GM23338 (cell line): ENCODE measurements around the gene ACHE. TPM values are rescaled to one million over a fixed set of nuclear protein-coding genes. Genes with fewer than 3 reads are reported as not detected.

Experiments used
- ATAC-seq: fragments of 200-7000 bp; cut with Tn5 transposase; 3 replicates; pipeline ENCODE4 v1.9.1; 2020
- DNase-seq: peaks from one replicate; pipeline ENCODE4 v3.0.0-alpha.2; 2015; ENCODE audit warnings: low spot score
- H2AFZ ChIP-seq: fragments of 200-600 bp; sonication (generic); 2 replicates; pipeline ENCODE4 v1.8.0; 2016; ENCODE audit warnings: antibody characterized with exemption, mild to moderate bottlenecking, moderate library complexity
- H3F3A ChIP-seq: fragments of 200-600 bp; sonication (generic); replicated peaks from 2 replicates; pipeline ENCODE4 v1.8.0; 2017; ENCODE audit warnings: antibody characterized with exemption, mixed run types, low read depth
- H3K27ac ChIP-seq: fragments of 200-600 bp; sonication (generic); 2 replicates; pipeline ENCODE4 v1.6.1; 2016; ENCODE audit warnings: low read depth
- H3K27me3 ChIP-seq: fragments of 200-600 bp; sonication (generic); 2 replicates; pipeline ENCODE4 v1.8.0; 2016; ENCODE audit warnings: mild to moderate bottlenecking, mixed run types, moderate library complexity; ENCODE audit not compliant: insufficient read depth
- H3K36me3 ChIP-seq: fragments of 200-600 bp; sonication (generic); 2 replicates; pipeline ENCODE4 v1.8.0; 2016; ENCODE audit warnings: mild to moderate bottlenecking; ENCODE audit not compliant: insufficient read depth
- H3K4me1 ChIP-seq: fragments of 200-600 bp; sonication (generic); 2 replicates; pipeline ENCODE4 v1.8.0; 2016; ENCODE audit warnings: mild to moderate bottlenecking, moderate library complexity; ENCODE audit not compliant: insufficient read depth
- H3K4me2 ChIP-seq: fragments of 200-600 bp; sonication (generic); 2 replicates; pipeline ENCODE4 v1.7.1; 2017; ENCODE audit warnings: mixed run types
- H3K4me3 ChIP-seq: fragments of 200-600 bp; sonication (generic); 2 replicates; pipeline ENCODE4 v1.6.1; 2016; ENCODE audit warnings: mixed run types
- H3K79me2 ChIP-seq: fragments of 200-600 bp; sonication (generic); replicated peaks from 2 replicates; pipeline ENCODE4 v1.8.0; 2017; ENCODE audit warnings: mild to moderate bottlenecking; ENCODE audit not compliant: insufficient read depth
- H3K9me2 ChIP-seq: fragments of 200-600 bp; sonication (generic); 2 replicates; pipeline ENCODE4 v1.8.0; 2017; ENCODE audit not compliant: insufficient read depth
- H4K20me1 ChIP-seq: fragments of 200-600 bp; sonication (generic); replicated peaks from 2 replicates; pipeline ENCODE4 v1.8.0; 2017; ENCODE audit warnings: mild to moderate bottlenecking; ENCODE audit not compliant: insufficient read depth
- H3K27ac Mint-ChIP-seq: 2 replicates; pipeline ENCODE4 v1.8.0; 2020; ENCODE audit warnings: inconsistent platforms, mild to moderate bottlenecking, moderate library complexity, mixed read lengths
- H3K27me3 Mint-ChIP-seq: 3 replicates; pipeline ENCODE4 v1.8.0; 2022; ENCODE audit warnings: low read depth, mild to moderate bottlenecking, moderate library complexity, mixed read lengths, inconsistent platforms; ENCODE audit not compliant: insufficient read depth, poor library complexity
- H3K36me3 Mint-ChIP-seq: 3 replicates; pipeline ENCODE4 v1.8.0; 2021; ENCODE audit warnings: low read depth, mild to moderate bottlenecking, inconsistent platforms, moderate library complexity, mixed read lengths
- H3K4me1 Mint-ChIP-seq: 3 replicates; pipeline ENCODE4 v1.8.0; 2020; ENCODE audit warnings: mild to moderate bottlenecking, inconsistent platforms, mixed read lengths
- H3K4me3 Mint-ChIP-seq: 3 replicates; pipeline ENCODE4 v1.8.0; 2021; ENCODE audit warnings: moderate library complexity, mild to moderate bottlenecking, inconsistent platforms, mixed read lengths
- H3K9me3 Mint-ChIP-seq: 3 replicates; pipeline ENCODE4 v1.8.0; 2020; ENCODE audit warnings: moderate library complexity, mild to moderate bottlenecking, inconsistent platforms, mixed read lengths
- EZH2 ChIP-seq: fragments of 200-600 bp; sonication (generic); IDR thresholded peaks from one replicate; pipeline ENCODE4 v1.8.0; 2017; ENCODE audit warnings: antibody characterized with exemption, mild to moderate bottlenecking, low read depth; ENCODE audit not compliant: unreplicated experiment
- JUNB ChIP-seq: IDR thresholded peaks from one replicate; pipeline ENCODE4 v1.6.1; 2016; ENCODE audit warnings: antibody characterized with exemption; ENCODE audit not compliant: unreplicated experiment
- NANOG ChIP-seq: IDR thresholded peaks from 2 replicates; pipeline ENCODE4 v1.6.1; 2016; ENCODE audit warnings: antibody characterized with exemption, borderline replicate concordance
- STAT1 ChIP-seq: IDR thresholded peaks from one replicate; pipeline ENCODE4 v1.6.1; 2016; ENCODE audit warnings: antibody characterized with exemption; ENCODE audit not compliant: unreplicated experiment
- ZNF331 ChIP-seq: fragments of 250-450 bp; sonication (Bioruptor Pico); IDR thresholded peaks from 2 replicates; pipeline ENCODE4 v1.5.0; 2020; ENCODE audit warnings: low read depth, mild to moderate bottlenecking, moderate library complexity
- polyA plus RNA-seq: library from polyadenylated mRNA; unstranded; fragments of >200 nt; fragmentation: Nextera tagmentation; extraction: Ambion mirVana; gene quantifications from 2 replicates; pipeline ENCODE4 v1.2.1, GENCODE V29; 2016
- total RNA-seq: library from RNA; depleted of rRNA; stranded (reverse); fragments of >200 nt; shearing (Covaris generic); gene quantifications from 2 replicates; pipeline ENCODE4 v1.2.3, GENCODE V29; 2014
- TF ChIP-seq, protein P1 (sequence below): fragments of 250-450 bp; sonication (Bioruptor Pico); IDR thresholded peaks from 2 replicates; pipeline ENCODE4 v1.5.0; 2020; ENCODE audit warnings: mild to moderate bottlenecking, moderate library complexity

ACHE gene
- total and polyA plus RNA-seq, 2 experiments from 2014 or later = 3.6 to 3.7 TPM

DNA sequence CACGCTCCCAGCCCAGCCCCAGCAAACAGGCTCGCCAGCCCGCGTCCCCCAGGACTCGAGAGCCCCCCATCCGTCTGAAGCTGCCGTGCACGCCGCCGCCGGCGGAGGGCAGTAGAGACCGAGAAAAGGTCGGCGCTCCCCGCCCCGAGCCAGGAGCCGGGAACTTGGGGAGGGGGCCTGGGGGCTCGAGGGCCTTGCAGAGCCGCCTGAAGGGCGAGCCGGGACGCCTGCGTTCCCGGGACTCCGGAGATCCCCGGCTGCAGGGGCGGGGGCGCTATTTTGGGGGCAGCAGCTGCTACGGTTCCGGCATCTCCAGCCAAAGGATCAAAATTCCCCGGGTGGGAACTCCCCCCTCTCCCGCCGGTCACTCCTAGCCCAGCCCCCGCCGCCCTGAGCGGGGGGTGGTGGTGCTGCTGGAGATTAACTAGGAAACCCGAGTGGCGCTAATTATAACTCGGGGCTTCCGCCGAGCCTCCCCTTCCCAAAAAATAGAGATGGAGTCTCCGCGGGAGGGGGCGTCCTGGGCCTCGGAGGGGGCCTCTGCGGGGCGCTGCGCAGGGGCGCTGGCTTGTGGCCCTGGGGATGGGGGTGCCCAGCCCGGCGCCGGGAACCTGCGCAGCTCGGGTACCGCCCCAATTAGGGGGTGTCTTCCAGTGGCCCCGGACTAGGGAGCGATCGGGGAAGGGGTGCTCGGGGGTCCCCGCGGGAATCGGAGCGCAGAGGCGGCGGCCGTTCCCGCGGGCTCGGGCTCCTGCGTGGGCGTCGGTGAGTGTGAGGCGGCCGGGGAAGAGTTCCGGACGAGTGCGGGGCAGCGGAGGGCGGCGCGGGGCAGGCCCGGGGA lies 608 bp downstream of the ACHE start (continued):
- TF ChIP-seq, protein P1, sequence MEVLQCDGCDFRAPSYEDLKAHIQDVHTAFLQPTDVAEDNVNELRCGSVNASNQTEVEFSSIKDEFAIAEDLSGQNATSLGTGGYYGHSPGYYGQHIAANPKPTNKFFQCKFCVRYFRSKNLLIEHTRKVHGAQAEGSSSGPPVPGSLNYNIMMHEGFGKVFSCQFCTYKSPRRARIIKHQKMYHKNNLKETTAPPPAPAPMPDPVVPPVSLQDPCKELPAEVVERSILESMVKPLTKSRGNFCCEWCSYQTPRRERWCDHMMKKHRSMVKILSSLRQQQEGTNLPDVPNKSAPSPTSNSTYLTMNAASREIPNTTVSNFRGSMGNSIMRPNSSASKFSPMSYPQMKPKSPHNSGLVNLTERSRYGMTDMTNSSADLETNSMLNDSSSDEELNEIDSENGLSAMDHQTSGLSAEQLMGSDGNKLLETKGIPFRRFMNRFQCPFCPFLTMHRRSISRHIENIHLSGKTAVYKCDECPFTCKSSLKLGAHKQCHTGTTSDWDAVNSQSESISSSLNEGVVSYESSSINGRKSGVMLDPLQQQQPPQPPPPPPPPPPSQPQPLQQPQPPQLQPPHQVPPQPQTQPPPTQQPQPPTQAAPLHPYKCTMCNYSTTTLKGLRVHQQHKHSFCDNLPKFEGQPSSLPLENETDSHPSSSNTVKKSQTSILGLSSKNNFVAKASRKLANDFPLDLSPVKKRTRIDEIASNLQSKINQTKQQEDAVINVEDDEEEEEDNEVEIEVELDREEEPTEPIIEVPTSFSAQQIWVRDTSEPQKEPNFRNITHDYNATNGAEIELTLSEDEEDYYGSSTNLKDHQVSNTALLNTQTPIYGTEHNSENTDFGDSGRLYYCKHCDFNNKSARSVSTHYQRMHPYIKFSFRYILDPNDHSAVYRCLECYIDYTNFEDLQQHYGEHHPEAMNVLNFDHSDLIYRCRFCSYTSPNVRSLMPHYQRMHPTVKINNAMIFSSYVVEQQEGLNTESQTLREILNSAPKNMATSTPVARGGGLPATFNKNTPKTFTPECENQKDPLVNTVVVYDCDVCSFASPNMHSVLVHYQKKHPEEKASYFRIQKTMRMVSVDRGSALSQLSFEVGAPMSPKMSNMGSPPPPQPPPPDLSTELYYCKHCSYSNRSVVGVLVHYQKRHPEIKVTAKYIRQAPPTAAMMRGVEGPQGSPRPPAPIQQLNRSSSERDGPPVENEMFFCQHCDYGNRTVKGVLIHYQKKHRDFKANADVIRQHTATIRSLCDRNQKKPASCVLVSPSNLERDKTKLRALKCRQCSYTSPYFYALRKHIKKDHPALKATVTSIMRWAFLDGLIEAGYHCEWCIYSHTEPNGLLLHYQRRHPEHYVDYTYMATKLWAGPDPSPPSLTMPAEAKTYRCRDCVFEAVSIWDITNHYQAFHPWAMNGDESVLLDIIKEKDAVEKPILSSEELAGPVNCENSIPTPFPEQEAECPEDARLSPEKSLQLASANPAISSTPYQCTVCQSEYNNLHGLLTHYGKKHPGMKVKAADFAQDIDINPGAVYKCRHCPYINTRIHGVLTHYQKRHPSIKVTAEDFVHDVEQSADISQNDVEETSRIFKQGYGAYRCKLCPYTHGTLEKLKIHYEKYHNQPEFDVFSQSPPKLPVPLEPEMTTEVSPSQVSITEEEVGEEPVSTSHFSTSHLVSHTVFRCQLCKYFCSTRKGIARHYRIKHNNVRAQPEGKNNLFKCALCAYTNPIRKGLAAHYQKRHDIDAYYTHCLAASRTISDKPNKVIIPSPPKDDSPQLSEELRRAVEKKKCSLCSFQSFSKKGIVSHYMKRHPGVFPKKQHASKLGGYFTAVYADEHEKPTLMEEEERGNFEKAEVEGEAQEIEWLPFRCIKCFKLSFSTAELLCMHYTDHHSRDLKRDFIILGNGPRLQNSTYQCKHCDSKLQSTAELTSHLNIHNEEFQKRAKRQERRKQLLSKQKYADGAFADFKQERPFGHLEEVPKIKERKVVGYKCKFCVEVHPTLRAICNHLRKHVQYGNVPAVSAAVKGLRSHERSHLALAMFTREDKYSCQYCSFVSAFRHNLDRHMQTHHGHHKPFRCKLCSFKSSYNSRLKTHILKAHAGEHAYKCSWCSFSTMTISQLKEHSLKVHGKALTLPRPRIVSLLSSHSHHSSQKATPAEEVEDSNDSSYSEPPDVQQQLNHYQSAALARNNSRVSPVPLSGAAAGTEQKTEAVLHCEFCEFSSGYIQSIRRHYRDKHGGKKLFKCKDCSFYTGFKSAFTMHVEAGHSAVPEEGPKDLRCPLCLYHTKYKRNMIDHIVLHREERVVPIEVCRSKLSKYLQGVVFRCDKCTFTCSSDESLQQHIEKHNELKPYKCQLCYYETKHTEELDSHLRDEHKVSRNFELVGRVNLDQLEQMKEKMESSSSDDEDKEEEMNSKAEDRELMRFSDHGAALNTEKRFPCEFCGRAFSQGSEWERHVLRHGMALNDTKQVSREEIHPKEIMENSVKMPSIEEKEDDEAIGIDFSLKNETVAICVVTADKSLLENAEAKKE = no peak
- no peak for TF ChIP-seq ZNF331 (CRISPR knock-in tag)
- TF ChIP-seq STAT1 = no peak
- TF ChIP-seq JUNB = no peak
- peak; percentile 18 for TF ChIP-seq EZH2

DNA sequence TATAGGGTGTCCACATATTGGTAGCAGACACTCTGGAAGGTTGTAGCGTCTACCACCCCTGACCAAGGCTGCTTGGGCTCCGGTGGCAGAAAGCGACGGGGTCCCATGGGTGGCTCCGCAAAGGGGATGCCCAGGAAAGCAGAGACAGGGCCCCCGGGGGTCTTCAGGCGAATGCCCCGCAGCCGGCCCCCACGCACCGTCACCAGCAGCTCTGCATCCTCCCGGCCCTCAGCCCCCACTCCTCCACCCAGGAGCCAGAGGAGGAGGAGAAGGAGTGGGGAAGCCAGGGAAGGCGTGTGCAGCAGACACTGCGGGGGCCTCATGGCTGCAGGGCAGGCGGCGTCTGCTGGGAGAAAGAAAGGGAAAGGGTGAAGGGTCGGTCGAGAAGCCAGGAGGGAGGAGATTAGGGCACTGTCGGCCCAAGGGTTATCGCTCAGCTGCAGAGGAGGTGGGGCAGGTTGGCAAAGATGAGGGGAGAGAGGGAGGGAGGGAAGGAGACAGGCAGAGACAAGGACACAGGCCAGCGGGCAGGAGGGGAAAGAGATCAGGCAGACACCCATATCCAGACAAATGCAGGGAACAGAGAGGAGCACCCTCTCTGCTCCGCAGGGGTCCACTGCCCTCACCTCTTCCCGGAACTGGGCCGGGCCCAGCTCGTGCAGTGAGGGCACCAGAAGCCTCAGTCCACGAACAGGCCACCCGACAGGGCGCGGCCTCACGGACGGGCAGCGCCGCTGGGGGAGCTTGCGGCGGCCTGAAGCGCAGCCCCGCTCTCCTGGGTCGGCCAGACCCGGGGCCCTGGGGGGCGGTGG lies 1.6 kb downstream of the ACHE start:
- H4K20me1 ChIP-seq = no peaks in the 10 kb centered on the region
- peak overlapping the region; percentile 96 for H3K4me2 ChIP-seq
- no peak overlapping the region for H3K27ac Mint-ChIP-seq
- peaks cover 35% of the 10 kb centered on the region for H3K27me3 ChIP-seq
- H2AFZ ChIP-seq = 0 out of 2 replicates have a peak overlapping the region, but pooled peaks have one; percentile 23
- H3F3A ChIP-seq = peaks cover 11% of the 10 kb centered on the region; the same call in 1 of the 2 replicates
- peaks cover 23% of the 10 kb centered on the region for H3K4me1 Mint-ChIP-seq
- peak overlapping the region; percentile 73 for H3K4me3 ChIP-seq
- peak overlapping the region; percentile 37; the same call in 2 of the 3 replicates for H3K4me3 Mint-ChIP-seq
- ATAC-seq = no peak; the same call in 2 of the 3 replicates
- DNase-seq = peak; percentile 34
- H3K9me3 Mint-ChIP-seq = peaks cover 4% of the 10 kb centered on the region; the same call in 2 of the 3 replicates
- H3K9me2 ChIP-seq = no peaks in the 10 kb centered on the region
- H3K4me1 ChIP-seq = peaks cover 8% of the 10 kb centered on the region; the same call in 1 of the 2 replicates
- no peak overlapping the region for H3K27ac ChIP-seq
- no peaks in the 10 kb centered on the region; the same call in 2 of the 3 replicates for H3K36me3 Mint-ChIP-seq
- no peaks in the 10 kb centered on the region for H3K36me3 ChIP-seq
- peaks cover 42% of the 10 kb centered on the region for H3K27me3 Mint-ChIP-seq
- peaks cover 1% of the 10 kb centered on the region for H3K79me2 ChIP-seq
- TF ChIP-seq NANOG (no peak), EZH2 (no peak)
- TF ChIP-seq, protein P1 = no peak
